Stimulated activated naive CD8-positive, alpha-beta T cell treated with anti-CD3 and anti-CD28 coated beads, Interleukin-15, Interleukin-2, amounts not matched to agents 100 U/mL and 50 U/mL, for 24 hours (primary cell): ENCODE measurements around the gene DSCAML1.

Experiments used
- ATAC-seq: fragments of 150-1000 bp; cut with Tn5 transposase; one replicate; pipeline ENCODE4 v1.10.0; 2021
- DNase-seq: peaks from one replicate; pipeline ENCODE4 v3.0.0; 2021

DSCAML1 gene

DNA sequence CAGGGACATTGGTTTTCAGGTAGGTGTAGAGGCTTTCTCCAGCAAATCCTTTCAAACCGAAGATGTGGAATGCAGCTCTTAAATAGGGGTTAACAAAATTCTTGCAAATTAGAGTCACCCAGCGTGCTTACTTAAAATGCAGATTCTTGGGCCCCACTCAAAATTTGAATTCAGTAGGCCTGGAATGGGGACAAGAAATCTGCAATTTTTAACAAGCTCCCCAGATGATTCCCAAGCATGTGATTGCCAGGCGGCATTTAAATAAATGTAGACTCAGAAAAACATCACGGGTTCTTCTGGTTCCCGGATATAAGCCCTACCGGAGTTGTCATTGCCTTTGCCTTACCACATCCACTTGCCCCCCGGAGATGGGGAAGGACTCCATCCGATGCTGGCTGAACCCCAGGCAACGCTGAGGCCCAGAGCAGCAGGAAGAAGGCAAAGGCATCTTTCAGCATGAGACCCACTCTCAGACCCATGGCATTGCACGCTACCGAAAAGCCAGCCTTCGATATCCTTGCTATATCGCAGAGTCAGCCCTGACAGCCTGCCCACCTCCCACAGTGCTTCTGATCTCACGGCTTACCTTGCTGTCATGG, 134.2 kb downstream of the DSCAML1 start:
- no peak for DNase-seq
- ATAC-seq = no peak

DNA sequence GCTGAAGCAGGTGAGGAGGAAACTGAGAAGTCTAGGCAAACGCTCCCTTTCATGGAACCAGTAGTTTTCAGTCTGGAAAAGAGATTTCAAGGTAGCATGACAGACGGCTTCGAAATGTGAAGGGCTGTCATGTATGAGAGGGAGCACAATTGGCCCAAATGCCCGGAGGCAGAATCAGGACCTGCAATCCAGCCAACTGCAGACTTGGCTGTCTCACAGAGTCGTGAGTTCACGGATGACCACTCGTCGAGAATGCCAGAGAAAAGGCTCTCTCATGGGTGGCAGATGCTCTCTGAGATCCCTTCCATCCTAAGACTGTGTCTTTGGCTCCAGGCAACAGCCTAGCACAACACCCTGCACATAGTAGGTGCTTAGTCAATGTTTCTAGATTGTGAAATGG, 134.8 kb downstream of the DSCAML1 start:
- ATAC-seq (no peak), DNase-seq (no peak)

DNA sequence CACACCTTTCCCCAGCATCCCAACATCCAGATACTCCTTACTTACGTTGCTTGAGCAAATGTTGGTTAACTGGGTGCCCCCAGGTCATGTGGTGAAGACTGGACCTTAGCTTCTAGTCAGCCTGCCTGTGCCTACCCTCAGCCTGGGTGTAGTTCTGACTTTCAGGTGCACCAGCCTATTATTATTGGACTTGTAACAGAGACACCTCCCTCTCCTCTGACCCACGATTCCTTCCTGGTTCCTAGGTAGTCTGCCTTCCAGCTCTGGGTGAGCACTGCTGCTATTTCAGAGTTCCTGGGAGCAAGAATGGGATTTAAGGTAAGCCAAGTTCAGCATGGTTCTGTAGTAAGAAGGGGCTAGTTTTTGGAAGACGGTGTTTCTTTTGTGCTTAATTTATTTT, 138.2 kb downstream of the DSCAML1 start:
- DNase-seq (no peak), ATAC-seq (no peak)

DNA sequence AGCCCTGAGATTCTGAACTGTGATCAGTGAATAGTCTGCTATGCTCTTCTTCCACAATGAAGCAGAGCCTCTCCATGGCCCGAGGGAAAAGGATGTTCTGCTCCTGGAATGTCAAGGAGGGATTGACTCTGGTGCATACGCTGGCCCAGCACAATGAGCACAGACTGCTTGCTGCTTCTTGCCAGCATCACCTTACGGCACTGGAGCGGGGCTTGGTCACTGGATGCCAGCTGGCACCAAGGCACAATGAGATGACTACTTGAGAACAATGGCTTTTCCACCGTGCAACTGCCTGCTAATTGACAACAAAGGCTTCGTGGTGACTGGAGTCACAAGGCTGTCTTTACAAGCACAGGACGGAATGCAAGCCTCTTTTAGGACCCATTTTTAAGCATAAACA, 139.2 kb downstream of the DSCAML1 start:
- ATAC-seq = no peak
- DNase-seq = no peak

DNA sequence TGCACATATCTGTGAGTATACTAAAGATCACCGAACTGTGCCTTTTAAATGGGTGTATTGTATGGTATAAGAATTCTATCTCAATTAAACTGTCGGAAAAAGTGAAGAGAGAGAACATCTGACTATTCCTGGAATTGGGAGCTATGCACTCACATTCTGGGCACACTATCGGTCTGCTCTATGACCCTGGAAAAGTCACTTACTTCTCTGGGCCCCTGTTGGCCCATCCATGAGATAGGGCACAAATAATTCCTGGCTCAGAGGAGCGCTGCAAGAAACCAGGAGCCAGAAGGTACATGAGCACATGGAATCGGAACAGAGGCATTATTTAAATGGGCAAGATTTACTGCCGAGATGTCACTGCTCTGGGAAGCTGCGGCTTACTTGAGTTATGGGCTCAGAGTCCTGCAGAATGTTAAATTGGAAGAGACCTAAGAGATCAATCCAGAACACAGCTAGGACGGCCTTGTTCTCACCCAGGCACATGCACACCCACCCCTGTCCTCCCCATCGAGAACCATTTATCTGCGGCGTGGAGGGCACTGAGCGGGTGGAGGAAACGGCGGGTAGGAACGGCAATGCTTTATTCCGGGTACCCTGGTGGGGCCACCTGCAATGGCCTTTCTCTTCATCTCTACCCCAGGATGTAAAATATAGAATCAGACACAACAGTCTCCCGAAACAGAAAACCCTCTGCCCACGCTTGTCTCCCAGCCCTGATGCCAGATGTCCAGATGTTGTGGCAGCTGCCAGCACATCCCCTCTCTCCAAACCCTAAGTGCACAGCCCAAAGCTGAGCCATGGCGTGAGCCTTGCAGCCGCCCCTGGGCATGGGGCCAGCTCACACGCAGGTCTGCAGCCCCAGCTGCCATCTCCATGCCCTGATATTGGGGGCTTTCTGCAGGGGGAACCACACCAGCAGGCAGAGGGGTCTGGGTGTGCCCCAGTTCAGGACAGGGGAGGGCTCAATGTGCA, 142.4 kb downstream of the DSCAML1 start:
- ATAC-seq (no peak), DNase-seq (no peak)

DNA sequence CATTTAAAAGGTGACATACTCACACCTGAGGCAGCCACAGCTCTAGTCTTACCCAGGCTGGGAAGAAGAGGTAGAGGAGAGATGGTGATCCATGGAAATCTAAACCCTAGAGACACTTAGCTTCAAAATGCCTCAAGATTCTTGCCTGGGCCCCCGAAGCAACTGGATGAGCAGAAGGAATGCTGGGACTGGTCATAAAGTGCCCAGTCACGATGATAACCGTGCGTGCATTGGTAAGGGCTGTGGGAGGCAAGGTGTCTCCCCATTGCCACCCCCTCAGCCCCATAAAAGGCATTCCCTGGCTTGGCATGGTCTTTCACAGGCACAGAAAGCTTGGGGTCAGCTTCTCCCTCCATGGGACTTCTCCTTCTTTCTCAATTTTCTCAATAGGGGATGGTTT, 144.5 kb downstream of the DSCAML1 start:
- ATAC-seq = no peak
- DNase-seq = no peak

DNA sequence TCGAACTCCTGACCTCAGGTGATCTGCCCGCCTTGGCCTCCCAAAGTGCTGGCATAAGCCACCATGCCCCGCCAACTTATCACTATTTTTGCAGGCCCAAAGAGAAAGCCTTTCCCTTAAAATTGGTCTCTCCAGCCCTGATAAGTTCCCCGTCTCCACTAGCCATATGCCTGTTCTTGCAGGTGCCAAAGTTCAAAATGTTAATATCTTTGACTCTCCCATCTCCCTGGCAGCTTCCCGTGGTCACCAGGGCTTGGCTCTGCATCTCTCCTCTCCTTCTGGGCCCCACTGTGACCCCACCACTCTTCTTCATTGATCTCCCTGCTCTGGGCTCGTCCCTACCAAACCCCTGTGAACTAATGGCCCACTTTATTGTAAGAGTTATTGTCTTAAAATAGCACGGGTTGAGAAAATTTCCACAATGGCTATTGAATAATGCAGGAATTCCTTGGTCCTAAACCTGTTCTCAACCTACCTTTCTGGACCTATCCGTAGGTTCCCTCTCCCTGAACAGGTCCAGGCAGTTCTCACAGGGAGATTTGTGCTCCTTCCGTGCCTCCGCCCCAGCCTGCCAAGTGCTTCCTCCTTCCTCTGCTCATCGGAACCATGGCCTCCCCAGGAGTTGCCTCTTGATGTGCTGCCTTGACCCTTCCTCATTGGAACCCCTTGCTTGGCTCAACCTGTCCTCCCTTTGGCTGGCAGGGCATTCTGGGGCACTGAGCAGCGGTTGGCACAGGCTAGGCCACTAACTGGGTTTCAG, 147.5 kb downstream of the DSCAML1 start:
- no peak for DNase-seq
- ATAC-seq = no peak

DNA sequence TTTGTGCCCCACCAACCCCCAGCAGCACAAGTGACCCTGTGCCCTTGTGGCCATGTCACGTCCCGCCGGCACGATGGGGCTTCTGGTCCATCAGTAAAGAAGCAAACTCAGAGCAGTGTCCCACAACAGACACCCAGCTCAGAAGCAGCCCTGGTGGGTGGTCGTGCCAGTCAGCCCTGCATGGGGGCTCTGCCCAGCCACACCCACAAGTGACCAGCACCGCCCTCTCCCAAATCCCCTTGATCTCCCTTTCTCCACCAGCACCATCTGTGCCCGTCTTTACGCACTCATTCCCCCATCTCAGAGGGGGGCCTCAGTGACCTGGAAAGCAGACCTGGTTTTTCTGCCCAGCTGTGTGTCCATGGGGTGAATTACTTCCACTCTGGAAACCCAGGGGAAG, 149.1 kb downstream of the DSCAML1 start:
- no peak for DNase-seq
- ATAC-seq = no peak

DNA sequence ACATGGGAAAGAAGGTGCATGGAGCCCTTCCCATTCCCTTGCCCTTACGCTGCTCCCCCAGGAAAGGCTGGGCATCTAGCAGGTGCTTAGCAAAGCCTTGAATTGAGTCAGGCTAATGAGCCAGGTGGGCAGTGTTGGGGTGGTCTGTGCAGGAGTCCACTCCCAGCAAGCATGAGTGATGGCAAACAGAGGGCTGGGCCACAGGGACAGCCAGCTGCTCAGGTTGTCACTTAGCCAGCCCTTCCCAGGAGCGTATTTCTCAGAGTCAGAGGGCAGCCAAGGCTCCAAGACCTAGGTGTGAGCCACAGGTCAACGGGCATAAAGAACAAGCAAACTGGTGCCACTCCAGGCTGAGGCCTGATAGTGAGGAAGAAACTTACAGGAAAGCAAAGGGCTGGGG, 149.8 kb downstream of the DSCAML1 start:
- ATAC-seq (no peak), DNase-seq (no peak)

DNA sequence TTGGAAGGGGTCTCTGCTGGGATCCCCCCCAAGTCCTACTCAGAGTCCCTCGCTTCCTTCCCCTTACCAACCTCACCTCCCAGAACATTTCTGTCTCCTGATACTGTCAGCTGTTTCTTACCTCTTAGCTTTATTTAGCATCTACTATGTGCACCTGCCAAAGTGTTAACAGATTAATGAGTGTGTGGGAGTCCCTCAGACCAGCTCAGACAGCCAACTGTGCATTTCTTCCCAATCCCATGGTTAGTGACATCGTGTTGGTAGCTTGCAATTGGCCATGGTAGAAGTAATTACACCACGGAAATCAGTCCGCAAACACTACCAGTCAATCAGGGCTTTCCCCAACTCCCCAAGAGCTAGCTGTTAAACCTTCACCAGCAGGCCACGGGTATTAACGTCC, 150.6 kb downstream of the DSCAML1 start:
- DNase-seq (no peak), ATAC-seq (no peak)

DNA sequence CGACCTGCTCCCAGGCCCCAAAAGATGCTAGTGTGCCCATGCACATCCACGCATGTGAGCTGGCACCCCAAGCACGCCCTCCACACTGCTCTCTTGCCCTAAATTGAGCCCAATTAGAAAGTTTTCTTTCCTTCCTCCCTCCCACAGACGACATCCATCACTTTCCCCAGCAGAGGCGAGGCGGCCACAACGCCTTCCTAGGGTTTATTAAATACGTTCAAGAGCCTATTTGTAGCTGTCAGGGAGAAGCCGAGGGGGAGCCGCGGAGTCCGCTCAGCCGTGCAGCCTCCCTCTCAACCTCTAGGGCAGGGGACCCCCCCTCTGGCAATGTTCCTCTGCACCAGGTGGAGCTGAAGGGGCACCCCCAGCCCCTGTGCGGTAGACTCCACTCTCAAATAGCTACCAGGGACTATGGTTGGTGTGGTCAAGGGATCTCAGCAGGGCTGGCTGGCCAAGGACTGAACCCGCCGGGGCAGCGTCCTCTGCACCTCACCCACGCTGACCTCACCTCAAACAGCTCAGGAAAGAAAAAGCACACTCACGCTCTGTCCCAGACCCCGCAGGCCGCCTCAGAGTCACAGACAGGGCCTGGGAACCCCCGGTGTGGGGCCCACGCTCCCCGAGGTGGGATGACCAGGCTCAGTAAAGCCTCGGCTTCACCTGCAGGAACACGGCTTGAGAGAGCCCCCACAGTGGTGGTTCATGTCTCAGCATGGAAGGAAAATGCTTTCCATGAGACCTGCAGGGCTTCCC, 152.4 kb downstream of the DSCAML1 start:
- DNase-seq = no peak
- no peak for ATAC-seq

DNA sequence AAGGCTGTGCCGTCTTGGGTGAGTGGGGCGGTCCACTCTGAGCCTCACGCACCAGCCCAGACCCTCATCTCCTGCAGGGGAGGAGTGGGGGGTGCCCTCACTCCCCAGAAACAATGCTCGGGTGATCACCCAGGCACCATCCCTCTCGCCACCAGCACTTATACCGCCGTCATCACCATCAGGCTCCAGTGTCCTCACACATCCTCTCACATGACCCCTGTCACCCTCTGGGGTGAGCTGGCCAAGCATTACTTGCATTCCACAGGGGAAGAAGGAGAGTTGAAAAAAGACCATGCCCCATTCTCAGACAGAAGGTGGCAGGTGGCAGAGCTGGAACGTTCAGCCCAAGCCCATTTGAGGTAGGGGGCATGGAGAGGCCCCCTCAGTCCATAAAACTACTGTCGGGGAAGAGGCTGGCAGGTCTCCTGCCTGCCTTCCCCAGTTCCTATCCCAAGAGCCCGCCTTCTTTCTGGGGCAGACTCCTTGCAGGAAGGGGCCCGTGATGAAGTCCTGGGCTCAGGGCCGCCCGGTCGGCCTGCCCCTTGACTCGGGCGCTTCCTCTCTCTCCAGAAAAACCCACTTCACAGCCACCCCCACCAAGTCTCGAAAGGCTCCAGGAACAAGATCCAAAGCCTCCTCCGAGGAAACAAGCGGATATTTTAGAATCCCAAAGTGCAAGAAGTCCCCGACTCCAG, 153.3 kb downstream of the DSCAML1 start:
- DNase-seq (no peak), ATAC-seq (no peak)

DNA sequence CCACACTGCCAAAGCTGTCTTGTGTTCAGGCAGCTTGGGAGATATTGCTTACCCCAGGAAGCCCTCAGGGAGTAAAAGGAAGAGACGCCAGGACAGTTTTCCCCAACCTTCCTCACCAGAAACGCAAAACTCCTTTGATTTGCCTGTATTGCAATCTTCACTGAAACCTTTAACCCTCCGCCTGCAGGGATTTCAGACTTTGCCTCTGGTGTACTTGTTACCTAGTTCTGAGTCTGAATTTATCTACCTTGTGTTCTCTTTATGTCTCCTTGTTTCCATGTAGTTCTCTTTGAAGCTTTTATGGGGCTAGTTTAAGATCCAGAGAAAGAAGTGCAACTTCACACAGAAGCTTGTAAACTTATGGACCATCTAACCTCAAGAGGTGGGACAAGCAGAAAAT, 154.2 kb downstream of the DSCAML1 start:
- ATAC-seq (no peak), DNase-seq (no peak)

DNA sequence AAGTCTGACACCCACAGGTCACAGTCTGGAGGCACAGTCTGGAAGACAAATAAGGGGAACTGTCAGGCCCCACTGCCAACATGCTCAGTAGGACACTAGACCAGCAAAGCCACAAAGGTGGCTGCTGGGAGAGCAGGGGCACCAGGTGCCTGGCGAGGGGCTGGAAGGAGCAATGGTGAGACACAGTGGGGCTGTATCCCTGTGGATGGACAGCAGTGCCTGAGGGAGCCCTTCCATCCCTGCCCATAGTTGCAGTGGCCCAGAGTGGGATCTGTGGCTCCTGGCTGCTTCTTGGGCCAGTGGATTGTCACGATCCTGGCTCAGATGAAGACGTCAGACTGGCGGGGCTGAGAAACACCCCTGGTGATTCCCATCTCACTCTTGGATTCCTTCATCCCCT, 154.6 kb downstream of the DSCAML1 start:
- DNase-seq = no peak
- ATAC-seq = no peak

DNA sequence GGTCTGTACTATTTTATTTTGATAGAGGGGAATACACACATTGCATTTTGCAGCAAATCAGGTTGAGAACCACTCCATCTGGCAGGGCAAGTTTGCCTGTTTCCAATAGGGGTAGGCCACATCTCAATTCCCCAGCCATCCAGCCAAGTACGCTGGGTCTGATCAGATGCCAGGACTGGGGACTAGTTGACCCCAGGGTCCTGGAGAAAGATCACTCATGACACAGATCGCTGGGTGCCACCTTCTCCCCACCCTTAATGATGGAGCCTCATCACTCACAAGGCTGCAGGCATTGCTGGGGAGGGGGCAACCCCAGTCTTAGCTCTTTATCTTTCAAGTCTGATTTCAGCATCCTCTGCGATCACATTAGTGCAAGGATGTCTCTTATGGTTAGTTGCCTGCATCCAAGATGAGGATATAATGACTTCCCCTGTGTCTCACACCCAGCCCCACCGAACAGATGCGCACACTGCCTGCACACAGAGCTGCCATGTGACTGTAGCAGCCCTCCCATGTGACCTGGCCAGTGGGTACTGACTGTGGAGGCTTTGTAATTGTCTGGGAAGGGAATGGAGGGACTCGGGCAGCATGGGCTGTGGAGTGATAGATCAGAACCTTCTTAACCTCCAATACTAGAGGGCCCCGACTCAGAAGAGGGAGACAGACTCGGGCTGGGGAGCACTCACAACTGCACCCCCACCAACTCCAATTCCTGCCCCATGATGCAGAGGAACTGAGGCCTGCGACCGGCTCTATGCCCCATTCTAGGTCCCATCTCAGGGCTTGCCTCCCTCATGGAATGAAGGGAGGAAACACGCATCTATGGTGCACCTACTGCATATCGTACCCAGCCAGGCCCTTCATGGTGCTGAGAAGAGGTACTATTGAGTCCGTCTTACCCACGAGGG, 155.8 kb downstream of the DSCAML1 start:
- DNase-seq = no peak
- ATAC-seq = no peak

DNA sequence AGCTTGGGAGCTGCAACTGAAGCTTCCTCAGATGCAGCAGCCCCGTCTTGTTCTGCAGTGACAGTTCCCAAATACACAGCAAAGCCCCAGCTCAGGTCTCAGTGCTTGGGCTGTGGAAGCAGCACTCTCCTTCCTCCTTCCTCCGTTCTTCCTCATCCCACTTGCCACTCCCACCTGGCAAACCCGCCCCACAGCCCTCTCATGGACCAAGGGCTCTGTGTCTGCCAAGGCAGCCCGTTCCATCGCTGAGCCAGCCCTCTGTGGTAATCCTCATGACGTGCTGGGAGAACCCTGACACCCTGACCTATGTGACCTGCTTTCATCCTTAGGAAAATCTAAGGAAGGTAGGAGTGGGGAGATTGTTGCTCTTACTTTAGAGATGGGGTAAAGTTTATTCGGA, 157.0 kb downstream of the DSCAML1 start:
- DNase-seq (no peak), ATAC-seq (no peak)

DNA sequence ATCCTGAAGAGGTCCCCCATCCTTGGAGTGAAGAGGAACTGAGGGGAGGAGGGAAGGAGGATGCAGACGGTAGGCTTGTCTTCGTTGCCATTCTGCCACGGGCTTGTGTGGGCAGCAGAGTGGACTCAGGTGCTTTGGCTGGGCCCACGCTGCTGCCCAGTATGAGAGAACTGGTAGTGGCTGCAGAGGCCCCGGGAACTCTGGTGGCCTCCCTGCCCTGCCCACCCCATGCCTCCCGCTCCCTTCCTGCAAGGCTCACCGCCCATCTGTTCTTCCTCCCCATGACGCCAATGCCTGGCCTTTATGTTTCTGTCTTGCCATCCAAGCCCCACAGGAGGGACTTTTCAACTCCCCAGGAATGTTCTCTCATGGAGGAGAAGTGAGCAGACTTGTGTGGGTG, 157.4 kb downstream of the DSCAML1 start:
- DNase-seq (no peak), ATAC-seq (no peak)

DNA sequence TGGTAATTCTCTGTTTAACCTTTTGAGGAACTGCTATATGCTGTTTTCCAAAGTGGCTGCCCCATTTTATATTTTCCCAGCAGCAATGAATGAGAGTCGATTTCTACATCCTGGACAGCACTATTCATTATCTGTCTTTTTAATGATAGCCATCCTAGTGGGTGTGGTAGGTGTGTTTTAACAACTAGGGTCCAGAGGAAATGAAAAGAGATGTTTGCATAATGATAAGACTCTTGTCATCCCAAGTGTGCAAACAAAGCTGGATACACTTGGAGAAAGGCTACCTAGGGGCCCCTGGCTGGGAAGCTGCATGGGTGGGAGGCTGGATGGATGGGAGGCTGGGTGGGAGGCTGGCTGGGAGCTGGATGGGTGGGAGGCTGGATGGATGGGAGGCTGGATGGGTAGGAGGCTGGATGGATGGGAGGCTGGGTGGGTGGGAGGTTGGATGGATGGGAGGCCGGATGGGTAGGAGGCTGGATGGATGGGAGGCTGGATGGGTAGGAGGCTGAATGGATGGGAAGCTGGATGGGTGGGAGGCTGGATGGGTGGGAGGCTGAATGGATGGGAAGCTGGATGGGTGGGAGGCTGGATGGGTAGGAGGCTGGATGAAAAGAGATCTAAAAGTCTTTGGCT, 158.0 kb downstream of the DSCAML1 start:
- ATAC-seq (no peak), DNase-seq (no peak)

DNA sequence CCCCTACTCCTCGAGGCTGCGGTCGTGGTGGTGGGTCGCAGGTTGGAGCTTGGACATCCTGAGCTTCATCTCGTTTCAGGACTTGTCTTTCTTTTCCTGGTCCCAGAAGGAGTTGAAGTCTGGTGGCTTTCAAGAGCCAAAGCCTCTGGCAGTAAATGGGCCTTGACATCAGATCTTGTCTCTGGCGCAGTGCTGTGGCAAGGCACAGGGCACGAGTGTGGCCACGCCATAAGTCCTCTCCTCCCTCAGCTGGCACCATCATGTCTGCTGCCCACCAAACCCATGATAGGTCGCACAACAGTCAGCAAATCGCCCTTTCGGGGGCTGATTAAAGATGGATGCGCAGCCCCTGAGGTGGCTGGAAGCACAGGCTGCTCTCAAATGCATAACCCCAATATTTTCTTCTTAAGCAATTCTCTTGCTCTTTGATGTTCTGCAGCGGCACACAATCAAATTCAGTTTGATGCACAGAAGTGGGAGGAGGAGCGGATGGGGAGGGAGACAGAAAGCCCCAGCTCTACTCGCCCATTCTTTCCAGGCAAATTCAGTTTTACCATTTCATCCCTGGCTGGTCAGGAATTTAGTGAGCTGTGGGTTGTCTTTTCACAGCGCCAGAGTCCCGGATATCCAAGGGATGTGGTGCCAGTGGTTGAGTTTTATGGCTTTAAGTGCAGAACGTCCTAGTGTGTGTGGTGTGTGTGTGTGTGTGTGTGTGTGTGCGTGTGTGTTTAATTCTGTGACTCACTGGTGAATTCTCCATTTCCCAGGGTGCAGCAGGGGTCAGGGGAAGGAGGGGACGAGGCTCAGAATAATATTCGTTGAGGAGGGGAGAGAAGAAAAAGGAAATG, 162.0 kb downstream of the DSCAML1 start:
- DNase-seq = no peak
- no peak for ATAC-seq
